ENCODE results near the gene COX17. TPM values are rescaled to one million over a fixed set of nuclear protein-coding genes. Genes with fewer than 3 reads are reported as not detected.

COX17 gene
- total and polyA plus RNA-seq, 9 of the 15 experiments (the other 6 are each of a cell fraction or from before 2014, with no cell fraction given): 29.1 to 167 (median 60.6) TPM

DNA sequence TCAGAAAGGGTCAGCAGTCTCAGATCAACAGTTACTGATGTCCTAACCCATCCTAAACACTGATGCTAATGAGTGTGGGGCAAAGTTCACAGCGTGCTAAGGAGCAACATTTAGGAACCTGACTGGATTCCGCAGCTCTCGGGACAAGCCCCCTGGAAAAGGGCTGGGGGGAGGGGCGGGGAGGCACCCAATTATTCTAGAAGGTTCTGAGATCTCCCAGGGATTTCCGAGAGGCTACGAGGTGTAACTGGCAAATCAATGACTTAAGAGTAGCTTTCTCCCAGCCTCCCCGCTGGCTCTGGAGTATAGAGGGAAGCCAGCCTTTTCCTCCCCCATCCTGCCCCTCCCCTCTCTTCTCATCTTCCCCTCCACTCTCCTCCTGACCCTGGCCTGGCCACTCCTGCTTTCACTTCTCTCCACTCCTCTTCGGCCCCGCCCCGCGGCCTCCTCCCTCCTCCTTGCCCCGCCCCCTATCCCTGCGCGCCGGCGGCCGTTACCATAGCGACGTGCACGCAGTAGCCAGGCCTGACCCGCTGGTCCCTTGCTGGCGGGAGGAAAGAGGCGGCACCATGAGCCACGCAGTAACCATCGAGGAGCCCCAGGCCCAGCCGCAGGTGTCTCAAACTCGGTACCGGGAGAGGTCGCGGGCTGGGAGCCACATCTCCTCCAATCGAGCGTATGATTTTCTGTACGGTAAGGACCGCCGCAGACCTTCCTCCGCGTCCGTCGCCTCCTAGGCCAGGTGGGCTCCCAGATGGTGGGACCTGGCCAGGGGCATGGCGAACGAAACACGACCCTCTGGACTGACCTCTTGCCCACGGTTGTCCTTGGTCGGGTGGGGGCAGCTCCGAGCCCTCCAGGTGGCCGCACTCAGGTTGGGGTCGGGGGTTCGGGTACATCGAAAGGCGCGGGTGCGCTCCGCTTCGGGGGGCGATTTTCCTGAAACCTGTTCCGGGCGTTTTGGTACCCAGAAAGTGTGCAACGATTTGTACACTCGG lies 25.6 kb upstream of the COX17 start, which contains the start of gene CFAP91 (continued):
- TF ChIP-seq PRDM10 (IDR thresholded peaks at IDR 0.05; ENCODE audit: partially characterized antibody) (no peak), PHTF2 (CRISPR knock-in tag; IDR thresholded peaks at IDR 0.05) (no peak), PPARD (CRISPR knock-in tag; IDR thresholded peaks at IDR 0.05) (no peak)

- H3K36me3 ChIP-seq (ENCODE audit: control insufficient read depth, insufficient read depth, low read length): no peaks in the 10 kb centered on the region
- ATAC-seq: no peak
- intact Hi-C loops (cut with micrococcal nuclease): no loop called here
- 80% methylated on average over 14 of the region's 22 CpGs for WGBS (ENCODE audit: insufficient coverage, low coverage, missing lambda C conversion rate)
- no TSS peak for BruUV-seq (replicated peaks)
- no peak for DNase-seq (ENCODE audit: extremely low read depth in 1 of 4, low spot score in 3 of 4)
- FAIRE-seq: no peak
- no peak overlapping the region for H3K27ac ChIP-seq (ENCODE audit: extremely low read depth, low read depth, low read length)
- POLR2A ChIA-PET: no interaction called here
- no peaks in the 10 kb centered on the region for H3K9me1 ChIP-seq (ENCODE audit: control insufficient read depth, insufficient read depth, low read length)
- H3K4me1 ChIP-seq (replicated peaks in 1 of 2; ENCODE audit: control insufficient read depth in 2 of 2, insufficient read depth in 2 of 2, low read length in 2 of 2): peaks cover 0 to 2% of the 10 kb centered on the region in 2 experiments; a peak in 1 of 5 replicates
- no peaks in the 10 kb centered on the region for H3K27me3 ChIP-seq (ENCODE audit: control insufficient read depth in 2 of 2, insufficient read depth in 2 of 2, low read length in 2 of 2)
- H4K20me1 ChIP-seq (replicated peaks; ENCODE audit: control insufficient read depth, insufficient read depth, low read length): no peaks in the 10 kb centered on the region
- no peak overlapping the region for H3K4me2 ChIP-seq (ENCODE audit: insufficient read depth, low read length)
- H3K4me3 ChIP-seq: no peak overlapping the region
- in situ Hi-C loops (cut with MboI): no loop called here
- CTCF ChIA-PET (ENCODE audit: low intra/inter-chr PET ratio): no interaction called here
- no peaks in the 10 kb centered on the region; the same call in none of the 2 replicates for H3K9me3 ChIP-seq (replicated peaks; ENCODE audit: control insufficient read depth, insufficient read depth, low read depth, low read length)
- peak overlapping the region; percentile 40 for H2AFZ ChIP-seq (ENCODE audit: low read depth, low read length)
- no peaks in the 10 kb centered on the region for H3K79me2 ChIP-seq (ENCODE audit: control insufficient read depth, insufficient read depth, low read length)
- no peak overlapping the region for H3K9ac ChIP-seq (ENCODE audit: insufficient read depth in 1 of 2, low read depth in 2 of 2, low read length in 2 of 2)
- no peak for TF ChIP-seq MAX (CRISPR knock-in tag; IDR thresholded peaks at IDR 0.05)
- no peak for TF ChIP-seq PPARD (CRISPR knock-in tag; IDR thresholded peaks at IDR 0.05)
- TF ChIP-seq NR2C1 (IDR thresholded peaks at IDR 0.05): peak; percentile 63
- TF ChIP-seq NR2C1 (tag; IDR thresholded peaks at IDR 0.05): peak; percentile 65
- TF ChIP-seq MYBL2 (IDR thresholded peaks at IDR 0.05; ENCODE audit: low read depth): peak; percentile 26; the same call in 1 of the 2 replicates
- TF ChIP-seq MYBL2 (CRISPR knock-in tag; IDR thresholded peaks at IDR 0.05; ENCODE audit: borderline replicate concordance): no peak
- TF ChIP-seq CBFA2T2 (conservative IDR thresholded peaks at IDR 0.05): 0 out of 2 replicates have a peak, but pooled peaks have one; percentile 22
- 0 out of 4 replicates have a peak, but pooled peaks of 1 of the 2 experiments have one; percentile 16 for TF ChIP-seq TRIM24 (IDR thresholded peaks at IDR 0.05)
- TF ChIP-seq CBFA2T3 (IDR thresholded peaks at IDR 0.05): peak; percentile 51
- TF ChIP-seq, protein P1, sequence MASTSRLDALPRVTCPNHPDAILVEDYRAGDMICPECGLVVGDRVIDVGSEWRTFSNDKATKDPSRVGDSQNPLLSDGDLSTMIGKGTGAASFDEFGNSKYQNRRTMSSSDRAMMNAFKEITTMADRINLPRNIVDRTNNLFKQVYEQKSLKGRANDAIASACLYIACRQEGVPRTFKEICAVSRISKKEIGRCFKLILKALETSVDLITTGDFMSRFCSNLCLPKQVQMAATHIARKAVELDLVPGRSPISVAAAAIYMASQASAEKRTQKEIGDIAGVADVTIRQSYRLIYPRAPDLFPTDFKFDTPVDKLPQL (IDR thresholded peaks at IDR 0.05; ENCODE audit: extremely low read depth, insufficient read length): no peak
- no peak for TF ChIP-seq NR2C2 (CRISPR knock-in tag; IDR thresholded peaks at IDR 0.05)
- peak; percentile 34; the same call in 1 of the 2 replicates for TF ChIP-seq NR2C2 (tag; IDR thresholded peaks at IDR 0.05)
Observed at GRCh38 chr3:119700920-119701734, 23.9 kb upstream of the COX17 start.
